Kidney capillary endothelial cell (primary cell): ENCODE data around the gene GNPAT.

Source experiments
- DNase-seq: peaks from one replicate; pipeline ENCODE4 v3.0.0-alpha.2; 2018; ENCODE audit warnings: low spot score

The GNPAT gene

DNA sequence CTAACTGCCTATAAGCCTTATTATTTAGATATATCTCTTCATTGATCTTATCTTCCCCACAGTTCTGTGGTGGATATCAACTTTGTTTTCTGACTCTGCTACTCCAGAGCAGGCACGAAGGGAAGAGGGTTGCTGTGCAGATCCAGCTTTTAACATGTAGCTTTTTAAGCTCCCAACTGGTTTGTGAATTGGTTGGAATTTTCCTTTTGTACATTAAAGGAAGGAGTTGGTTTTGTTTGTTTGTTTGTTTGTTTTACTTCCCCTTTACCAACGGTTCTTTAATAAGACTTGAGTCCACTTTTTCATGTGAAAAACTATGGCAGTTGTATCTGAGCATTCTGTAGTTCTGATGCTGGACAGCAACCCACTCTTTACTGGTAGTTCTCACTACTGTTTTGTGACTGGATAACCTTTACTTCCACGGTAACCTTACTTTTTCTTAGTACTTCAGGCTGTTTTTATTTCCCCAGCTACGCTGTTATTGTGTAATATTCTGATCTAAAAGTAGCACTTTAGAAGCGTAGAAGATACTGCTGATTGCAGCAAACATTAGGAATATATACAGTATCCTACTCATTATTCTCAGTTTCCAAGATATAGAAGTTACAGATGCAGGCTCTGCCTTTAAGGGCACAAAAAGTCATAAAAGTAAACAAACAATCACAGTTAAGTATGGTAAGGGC, 1.6 kb downstream of the GNPAT start:
- no peak for DNase-seq

DNA sequence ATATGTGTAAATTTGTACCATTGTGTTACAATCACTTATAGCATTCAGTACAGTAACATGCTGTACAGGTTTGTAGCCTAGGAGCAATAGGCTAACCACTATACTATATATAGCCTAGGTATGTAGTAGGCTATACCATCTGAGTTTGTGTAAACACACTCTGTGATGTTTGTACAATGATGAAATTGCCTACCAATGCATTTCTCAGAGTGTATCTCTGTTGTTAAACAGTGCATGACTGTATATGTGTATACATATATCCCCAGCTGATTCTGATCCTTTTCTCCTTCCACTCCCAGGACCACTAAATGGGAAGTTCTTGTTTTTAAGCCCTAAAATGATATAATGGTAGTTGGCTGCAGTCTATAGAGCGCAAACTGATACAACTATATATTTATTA, 7.8 kb downstream of the GNPAT start:
- DNase-seq, result no peak

DNA sequence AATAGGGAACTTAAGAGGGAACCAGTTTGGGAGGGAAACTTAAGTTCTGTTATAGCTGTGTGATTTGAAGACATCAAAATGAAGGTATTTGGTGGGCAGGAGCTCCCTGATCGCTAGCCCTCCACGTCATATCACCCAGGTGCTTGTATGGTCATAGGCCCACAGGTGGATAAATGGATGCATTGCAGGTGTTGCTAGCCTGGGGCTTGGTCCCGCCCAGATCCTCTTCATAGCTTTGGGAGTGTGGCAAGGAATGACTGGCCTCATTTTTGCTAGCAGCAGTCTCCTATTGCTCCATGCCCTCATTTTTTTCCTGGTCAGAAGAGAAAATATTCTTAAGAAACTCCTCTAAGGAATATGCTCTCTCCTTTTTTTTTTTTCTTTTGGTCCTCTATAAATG, 11.3 kb downstream of the GNPAT start:
- no peak for DNase-seq

DNA sequence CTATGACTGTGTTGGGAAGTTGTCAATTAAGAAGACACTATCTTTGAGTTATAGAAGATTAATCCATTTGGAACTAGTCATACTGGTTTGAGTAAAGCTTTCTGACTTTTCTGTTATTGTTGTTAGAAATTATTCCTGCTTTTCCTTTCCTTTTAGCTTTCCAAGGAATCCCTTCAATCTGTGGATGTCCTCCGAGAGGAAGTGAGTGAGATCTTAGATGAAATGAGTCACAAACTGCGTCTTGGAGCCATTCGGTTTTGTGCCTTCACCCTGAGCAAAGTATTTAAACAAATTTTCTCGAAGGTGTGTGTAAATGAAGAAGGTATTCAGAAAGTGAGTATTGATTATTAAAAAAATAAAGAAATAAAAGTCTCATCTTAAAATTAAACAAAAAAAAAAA, 19.3 kb downstream of the GNPAT start:
- DNase-seq, result peak; percentile 46

DNA sequence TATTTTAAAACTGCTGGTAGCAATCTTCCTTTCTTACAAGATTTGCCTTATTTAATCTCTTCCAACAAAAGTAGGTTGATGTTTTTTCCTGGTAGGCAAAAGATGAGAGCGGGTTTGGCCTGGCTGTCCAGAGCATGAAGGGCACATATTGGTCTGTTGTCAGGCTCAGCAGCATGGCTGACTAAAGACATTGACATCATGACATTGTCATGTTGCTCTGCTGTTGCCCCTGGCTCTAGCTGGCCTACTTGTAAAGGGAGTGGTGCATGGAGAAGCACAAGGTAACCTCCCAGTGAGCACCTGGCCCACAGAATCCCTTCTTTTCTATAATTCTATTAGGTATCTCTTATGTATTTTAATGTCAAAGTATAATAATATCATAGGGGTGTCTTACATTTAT, 23.6 kb downstream of the GNPAT start:
- DNase-seq, result no peak

DNA sequence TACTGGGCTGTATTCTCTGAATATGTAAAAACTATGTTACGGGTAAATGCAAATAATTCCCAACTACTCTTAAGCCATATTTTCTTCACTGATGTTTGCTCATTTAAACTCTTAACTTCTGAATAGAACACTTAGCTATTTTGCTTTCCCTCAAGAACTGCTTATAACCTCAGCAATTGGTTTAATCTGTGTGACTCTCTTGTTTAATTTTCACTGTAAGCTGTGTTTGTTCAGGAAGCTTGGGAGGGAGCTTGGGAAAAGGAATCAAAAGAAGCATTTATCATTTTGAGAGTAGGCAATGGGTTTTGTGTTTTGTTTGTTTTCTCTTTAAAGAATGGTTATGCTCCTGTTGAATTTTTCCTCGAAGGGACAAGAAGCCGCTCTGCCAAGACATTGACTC, 24.4 kb downstream of the GNPAT start:
- no peak for DNase-seq

DNA sequence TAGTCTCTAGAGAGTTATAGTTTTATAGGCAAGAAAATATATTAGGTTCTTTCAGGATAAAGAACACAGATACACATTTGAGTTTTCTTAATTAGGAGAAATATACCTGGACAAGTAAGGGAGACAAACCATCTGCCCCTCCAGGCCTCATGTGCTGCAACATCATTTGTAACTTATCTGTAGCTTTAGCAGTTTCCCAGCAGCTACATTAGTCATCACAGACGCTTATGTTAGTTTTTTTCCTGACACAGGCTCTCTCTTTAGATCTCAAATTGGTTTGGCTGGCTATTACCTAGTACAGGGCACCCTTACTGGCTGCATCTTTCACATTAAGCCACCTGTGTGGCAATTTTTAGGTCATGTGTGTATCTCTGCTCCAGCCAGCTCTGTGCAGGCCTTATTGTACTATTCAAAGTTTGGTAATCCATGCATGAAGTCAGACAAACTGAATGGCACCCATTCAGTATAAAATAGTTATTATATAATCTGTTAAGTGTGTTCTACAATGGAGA, 25.9 kb downstream of the GNPAT start:
- no peak for DNase-seq

DNA sequence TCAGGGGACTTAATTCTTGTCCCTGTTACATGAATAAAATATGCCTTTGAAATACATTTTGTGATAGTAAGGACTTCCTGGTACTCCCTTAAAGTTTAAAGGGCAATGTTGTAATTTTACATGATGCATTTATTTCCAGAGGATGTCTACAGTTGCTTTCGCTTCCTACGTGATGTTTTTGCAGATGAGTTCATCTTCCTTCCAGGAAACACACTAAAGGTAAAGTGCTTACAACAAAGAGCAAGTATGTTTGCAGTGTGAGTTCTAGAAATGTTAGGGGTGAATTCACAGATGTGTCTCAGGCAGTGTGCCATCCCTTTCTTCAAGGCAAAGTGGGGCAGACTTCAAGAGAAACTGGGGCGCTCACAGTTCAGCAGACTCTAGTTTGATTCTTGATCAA, 31.2 kb downstream of the GNPAT start:
- DNase-seq, result peak; percentile 90

DNA sequence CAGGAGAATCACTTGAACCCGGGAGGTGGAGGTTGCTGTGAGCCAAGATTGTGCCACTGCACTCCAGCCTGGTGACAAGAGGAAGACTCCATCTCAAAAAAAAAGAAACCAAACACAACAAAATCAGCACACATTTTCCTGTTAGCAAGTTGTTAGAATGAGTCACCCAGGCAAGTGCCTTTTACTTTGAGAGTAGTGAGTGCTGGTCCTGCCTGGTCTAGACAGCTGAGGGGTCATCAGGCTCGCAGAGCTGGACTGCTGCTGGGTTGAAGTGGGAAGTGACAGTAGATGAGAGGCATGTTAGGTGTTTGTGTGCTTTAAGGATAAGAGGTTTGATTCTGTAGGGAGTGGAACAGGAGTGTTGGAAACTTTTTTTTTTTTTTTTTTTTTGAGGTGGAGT, 31.9 kb downstream of the GNPAT start:
- DNase-seq, result peak; percentile 93

DNA sequence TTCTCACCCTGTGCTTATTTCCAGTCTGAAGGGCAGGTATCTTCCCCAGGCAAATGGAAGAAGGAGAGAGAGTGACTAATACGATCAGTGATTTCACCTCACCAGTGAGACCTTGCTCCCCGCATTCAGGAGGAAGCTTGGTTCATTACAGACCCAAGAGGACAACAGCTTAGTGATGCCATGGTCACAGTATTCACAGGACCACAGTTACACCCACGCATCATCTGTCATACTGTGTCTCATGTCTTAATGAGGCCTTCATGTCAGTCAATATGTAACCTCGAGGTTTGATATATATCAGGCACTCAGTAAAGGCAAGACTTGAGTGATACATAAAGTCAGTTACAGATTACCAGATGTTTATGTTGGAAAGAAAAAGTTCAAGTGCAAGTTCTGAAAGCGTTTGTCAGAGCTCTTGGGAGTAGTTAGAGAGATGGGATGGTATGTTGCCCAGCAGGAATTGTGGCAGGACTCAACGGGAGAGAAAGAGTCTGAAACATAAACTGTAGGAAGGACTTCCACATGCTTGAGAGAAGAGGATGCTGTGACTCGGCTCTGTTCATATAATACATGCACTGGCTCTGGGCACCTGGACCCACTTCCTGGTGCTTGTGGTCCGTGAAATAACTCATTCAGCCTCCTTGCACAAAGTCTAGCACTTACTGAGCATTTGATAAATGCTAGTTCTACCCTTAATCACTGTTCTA, 33.3 kb downstream of the GNPAT start:
- no peak for DNase-seq

DNA sequence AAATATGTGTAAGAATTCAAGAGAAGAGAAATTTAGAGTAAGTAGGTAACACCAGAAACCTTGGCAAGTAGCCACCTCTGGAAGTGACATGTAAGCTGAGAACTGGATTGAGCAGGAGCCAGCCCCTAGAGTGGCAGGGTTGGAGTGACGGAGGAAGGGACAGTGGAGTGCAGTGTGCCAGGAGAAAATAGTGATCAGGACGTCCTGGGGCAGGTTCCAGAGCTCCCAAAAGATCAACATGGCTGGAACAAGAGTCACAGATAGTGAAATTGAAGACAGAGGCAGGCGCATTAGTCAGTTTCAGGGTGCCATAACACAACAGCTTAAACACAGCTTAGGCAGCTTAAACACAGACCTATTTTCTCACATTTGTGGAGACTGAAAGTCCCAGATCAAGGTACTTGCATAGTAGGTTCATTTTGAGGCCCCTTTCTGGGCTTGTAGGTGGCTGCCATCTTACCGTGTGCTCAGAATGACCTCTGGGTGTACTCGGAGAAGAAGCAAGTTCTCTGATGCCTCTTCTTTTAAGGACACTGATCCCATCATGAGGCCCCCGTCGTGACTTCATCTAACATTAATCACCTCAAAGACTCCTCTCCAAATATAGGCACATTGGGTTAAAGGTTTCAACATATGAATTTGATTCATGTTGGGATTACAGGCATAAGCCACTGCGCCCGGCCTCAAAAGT, 37.2 kb downstream of the GNPAT start:
- DNase-seq, result no peak

DNA sequence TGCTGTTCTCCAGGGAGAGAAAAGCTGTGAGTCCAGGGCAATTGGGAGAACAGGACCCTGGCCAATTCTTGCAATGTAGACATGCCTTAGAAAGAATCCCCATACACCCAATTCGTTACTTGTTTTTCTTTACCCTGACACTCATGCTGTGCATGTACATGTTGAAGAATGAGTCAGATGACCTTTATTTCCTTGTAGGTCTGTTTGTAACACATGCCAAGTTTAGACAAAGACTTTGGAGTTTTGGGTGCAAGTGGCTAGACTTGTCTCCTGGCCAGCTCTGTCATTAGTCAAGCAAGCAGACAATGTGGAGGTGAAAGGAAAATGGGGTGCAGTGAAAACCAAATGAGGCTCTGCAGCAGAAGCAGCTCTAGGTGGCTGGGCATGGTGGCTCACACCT, 38.1 kb downstream of the GNPAT start:
- DNase-seq, result peak; percentile 82

DNA sequence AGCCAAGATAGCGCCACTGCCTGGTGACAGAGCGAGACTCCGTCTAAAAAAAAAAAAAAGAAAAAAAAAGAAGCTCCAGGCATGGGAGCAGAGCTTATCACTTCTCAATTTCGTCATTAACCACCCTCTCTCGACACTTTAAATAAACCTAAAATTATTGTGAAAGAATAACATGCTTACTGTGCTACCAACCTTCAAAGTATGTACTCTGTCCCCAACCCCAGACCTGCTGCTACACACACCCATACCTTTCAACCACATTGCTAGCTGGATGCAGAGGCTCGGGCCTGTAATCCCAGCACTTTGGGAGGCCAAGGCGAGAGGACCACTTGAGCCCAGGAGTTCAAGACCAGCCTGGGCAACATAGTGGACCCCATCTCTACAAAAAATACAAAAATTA, 38.7 kb downstream of the GNPAT start:
- no peak for DNase-seq

DNA sequence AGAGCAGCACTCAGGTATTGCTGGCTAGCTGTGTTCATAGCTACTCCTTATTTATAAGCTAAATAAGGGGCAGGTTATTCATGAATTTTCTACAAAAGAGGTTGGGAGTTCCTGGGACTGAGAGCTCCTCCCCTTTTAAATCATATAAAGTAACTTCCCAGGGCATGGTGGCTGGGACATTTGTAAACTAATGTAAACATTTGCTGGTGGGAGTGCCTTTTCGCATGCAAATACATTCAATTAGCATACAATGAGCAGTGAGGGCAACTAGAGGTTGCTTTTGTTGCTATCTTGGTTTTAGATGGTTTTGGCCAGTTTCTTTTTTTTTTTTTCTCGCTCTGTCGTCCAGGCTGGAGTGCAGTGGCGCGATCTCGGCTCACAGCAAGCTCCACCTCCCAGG, 43.4 kb downstream of the GNPAT start:
- no peak for DNase-seq

DNA sequence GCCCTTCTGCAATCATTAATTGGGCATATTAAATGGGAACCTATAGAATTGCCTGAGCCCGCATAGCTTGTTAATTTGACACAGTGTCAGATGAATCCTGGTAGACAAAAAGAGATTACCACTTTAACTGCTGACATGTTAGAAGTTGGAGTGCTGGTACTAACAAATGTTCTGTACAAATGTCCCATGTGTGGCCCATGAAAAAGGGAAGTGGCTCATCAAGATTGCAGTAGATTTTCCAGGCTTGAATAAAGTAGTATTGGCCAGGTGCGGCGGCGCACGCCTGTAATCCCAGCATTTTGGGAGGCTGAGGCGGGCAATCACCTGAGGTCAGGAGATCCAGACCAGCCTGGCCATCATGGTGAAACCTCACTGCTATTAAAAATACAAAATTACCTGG, 45.6 kb downstream of the GNPAT start:
- DNase-seq, result no peak

DNA sequence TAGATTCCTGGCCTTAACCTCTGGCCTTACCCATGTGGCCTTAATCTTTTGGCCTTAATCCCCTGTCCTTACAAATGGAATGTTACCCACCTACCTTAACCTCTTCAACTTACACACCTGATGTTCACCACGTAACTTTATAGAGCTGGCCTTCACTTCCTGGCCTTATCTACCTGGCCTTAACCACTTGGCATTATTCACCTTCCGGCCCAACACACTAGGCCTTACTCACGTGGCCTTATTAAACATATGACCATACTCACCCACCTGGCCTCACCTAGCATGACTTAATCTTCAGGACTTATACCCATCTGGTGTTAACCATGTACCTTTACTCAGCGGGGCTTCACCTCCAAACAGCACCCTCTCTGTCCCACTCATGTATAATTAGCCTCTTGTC, 54.9 kb downstream of the GNPAT start:
- no peak for DNase-seq

DNA sequence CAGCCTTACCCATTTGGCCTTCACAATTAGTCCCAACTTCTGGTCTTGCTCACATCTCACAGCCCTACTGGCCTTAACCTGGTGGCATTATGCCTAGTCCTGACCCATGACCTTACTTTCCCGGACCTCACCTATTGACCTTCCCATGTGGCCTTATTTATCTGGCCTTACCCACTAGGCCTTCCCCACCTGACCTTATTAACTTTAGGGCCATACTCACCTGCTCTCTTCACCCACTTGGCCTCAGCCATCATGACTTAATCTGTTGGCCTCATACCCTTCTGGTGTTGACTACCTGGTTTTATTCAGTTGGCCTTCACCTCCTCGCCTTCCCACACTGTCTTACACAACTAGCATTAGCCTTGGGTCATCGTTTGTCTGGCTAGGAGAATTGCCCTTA, 61.0 kb downstream of the GNPAT start:
- no peak for DNase-seq

DNA sequence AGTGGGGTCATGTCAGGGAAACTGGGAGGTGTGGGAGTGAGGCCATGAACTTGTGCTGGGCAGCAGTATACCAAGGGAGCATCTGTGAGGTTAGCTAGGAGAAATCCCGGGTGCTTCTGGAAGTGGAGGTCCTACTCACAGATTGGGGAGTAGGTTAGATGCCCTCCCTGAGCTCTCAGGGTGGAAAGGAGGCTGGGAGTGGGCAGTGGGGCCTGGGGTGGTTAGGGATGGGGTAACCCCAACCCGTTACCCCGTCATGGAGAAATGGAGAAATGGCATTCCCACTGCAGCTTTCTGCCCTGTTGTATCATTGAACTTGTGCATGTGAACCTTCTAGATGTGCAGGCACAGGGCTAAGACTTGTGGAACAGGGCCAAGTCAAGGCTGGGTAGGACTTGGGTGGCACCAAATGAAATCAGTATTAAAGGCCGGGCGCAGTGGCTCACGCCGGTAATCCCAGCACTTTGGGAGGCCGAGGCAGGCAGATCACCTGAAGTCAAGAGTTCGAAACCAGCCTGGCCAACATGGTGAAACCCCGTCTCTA, 69.5 kb downstream of the GNPAT start:
- no peak for DNase-seq

DNA sequence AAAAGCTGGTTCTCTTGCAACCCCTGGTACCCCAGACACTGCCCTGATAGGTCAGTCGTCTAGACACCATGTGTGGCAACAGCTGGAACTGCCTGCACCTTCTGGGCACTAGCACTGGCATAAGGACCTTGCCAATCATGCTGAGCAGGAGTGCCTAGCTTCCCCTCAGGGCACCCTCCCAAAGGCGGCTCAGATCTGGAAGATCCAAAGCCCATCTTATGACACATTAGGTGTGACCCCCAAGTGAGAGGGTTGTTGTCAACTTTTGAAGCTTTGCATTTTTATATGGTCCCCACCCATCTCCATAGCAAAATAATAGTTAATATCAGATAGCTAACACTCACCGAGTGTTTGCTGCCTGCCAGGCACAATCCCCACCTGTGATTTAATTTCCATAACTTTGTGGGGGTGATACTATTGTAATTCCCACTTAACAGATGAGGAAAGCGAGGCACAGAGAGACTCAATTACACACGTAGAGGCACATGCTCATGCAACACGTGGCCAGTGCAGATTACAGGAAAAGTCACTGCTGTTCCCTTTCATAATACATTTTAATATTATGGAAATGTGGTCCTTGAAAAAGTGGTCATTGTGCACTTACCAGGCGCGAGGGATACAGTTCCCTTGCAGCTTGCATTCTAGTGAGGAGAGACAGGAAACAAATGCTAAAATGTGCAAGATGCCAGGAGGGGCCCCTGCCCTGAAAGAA, 70.9 kb downstream of the GNPAT start:
- no peak for DNase-seq

DNA sequence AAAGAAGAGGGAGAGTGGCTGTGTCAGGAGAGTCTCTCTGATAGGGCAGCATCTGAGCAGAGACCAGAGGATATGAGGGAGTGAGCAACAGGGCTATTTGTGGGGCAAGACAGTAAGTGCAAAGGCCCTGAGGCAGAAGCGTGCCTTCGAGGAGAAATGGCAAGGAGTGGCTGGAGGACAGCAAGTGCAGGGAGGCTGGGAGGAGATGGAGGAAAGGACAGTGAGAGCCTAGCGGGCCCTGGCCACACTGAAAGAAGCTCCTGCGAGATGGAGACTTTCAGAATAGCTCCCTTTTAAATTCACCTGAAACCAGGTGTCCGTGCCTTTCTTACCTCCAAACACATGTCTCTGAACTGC, 71.4 kb downstream of the GNPAT start:
- no peak for DNase-seq

DNA sequence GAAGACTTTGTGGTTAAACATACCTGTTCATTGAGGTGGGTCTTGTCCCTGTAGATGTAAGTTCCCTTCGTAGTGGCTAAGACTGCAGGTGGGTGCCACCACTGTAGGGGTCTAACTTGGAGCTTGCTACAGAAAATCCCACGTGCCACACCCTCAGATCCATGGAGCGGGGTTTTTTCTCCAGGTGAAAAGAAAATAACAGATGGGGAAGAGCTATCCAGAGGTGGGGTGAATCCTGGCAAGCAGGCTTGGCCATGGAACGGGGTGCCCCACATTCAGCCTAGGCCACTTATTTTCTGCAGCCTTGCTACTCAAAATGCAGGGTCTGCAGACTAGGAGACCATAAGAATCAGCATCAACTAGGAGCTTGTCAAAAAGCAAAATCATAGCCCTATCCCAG, 72.6 kb downstream of the GNPAT start:
- DNase-seq, result no peak

DNA sequence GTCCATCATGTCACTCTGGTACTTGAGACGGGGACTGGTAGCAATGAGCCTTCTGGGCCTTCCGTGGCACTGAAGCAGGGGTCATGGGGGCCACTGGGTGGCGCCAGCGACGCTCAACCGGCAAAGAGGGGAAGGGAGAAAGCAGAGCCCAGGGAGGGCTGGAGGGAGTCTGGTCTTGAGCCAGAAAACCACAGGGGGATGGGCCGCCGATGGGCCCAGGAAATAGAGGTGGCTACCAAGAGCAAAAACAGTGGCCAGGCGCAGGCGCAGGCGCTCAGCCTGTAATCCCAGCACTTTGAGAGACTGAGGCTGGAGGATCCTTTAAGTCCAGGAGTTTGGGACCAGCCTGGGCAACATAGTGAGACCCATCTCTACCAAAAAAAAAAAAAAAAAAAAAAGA, 74.9 kb downstream of the GNPAT start:
- DNase-seq, result no peak
